Measurements from ENCODE around the gene CCDC188. TPM values are rescaled to one million over a fixed set of nuclear protein-coding genes. Genes with fewer than 3 reads are reported as not detected.

The CCDC188 gene
- total and polyA plus RNA-seq, 4 donors = 0.63 to 4.0 (median 1.4) TPM

- ATAC-seq (ENCODE audit: insufficient read depth, low FRiP score) (no peak), DNase-seq (no peak)
- WGBS, 2 donors = 65 to 66% methylated on average over 14 of the region's 14 CpGs
- no peak for TF ChIP-seq CTCF (IDR thresholded peaks at IDR 0.05; ENCODE audit: control extremely low read depth, extremely low read depth)
- H3K27me3 ChIP-seq (ENCODE audit: control insufficient read depth in 3 of 3, insufficient read depth in 3 of 3, low read length in 2 of 3) = no peaks in the 10 kb centered on the region
- H3K27ac ChIP-seq (ENCODE audit: low read depth in 1 of 2, low read length in 1 of 2) = no peak overlapping the region
- no peak overlapping the region for H3K4me3 ChIP-seq
- H3K9me3 ChIP-seq (ENCODE audit: control insufficient read depth in 4 of 4, insufficient read depth in 3 of 4, low read length in 3 of 4) = no peaks in the 10 kb centered on the region
- H3K9ac ChIP-seq (ENCODE audit: insufficient read depth in 1 of 2, low read length in 2 of 2) = no peak overlapping the region
- peaks cover 7 to 79% (median 29%) of the 10 kb centered on the region in 4 donors for H3K36me3 ChIP-seq (ENCODE audit: control insufficient read depth in 4 of 4, insufficient read depth in 4 of 4, low read length in 4 of 4)
- H3K4me1 ChIP-seq (ENCODE audit: control insufficient read depth in 5 of 5, insufficient read depth in 5 of 5, low read length in 5 of 5) = peaks cover 0 to 7% (median 0%) of the 10 kb centered on the region in 5 donors
Observed at GRCh38 chr22:20111045-20111688, 39.7 kb downstream of the CCDC188 start.

DNA sequence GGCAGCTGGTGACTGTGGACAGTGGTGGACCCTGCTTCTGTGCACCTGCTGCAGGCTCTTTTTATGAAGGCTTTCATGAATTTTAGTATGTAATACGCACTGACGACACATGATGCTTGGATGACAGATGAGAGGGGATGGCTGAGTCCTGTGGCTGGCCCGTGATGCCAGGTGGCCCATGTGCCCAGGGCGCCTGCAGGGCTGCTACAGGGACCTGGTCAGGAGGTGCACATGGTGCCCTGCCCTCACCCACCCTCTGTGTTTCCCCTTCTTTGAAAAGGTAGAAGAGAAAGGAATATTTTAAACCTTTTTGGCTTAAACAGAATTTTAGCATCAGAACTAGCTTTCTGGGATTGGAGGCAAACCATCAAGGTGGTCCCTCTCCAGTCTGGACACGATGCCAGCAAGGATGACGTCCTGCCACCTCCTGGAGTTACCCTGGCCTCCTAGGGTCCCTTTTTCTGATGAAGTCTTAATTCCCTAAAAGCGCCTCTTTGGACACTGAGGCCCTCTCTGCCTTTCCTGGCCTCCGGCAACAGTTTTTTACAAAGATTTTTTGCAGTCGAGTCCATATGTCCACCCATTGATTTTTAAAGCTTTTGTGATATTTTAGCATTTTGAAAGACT is 40.4 kb downstream of the CCDC188 start:
- DNase-seq = no peak
- Histone ChIP-seq H3K4me3 (no peak overlapping the region), H3K9ac (ENCODE audit: insufficient read depth in 1 of 2, low read length in 2 of 2) (no peak overlapping the region), H3K36me3 (ENCODE audit: control insufficient read depth in 4 of 4, insufficient read depth in 4 of 4, low read length in 4 of 4) (peaks cover 7 to 85% (median 30%) of the 10 kb centered on the region in 4 donors), H3K4me1 (ENCODE audit: control insufficient read depth in 5 of 5, insufficient read depth in 5 of 5, low read length in 5 of 5) (peaks cover 0 to under 1% (median 0%) of the 10 kb centered on the region in 5 donors), H3K27ac (ENCODE audit: low read depth in 1 of 2, low read length in 1 of 2) (no peak overlapping the region), H3K27me3 (ENCODE audit: control insufficient read depth in 3 of 3, insufficient read depth in 3 of 3, low read length in 2 of 3) (no peaks in the 10 kb centered on the region), H3K9me3 (ENCODE audit: control insufficient read depth in 4 of 4, insufficient read depth in 3 of 4, low read length in 3 of 4) (no peaks in the 10 kb centered on the region)
- 92 to 93% methylated on average over 9 of the region's 9 CpGs for WGBS, 2 donors
- ATAC-seq (ENCODE audit: insufficient read depth, low FRiP score) = no peak
- no peak for TF ChIP-seq CTCF (IDR thresholded peaks at IDR 0.05; ENCODE audit: control extremely low read depth, extremely low read depth)

DNA sequence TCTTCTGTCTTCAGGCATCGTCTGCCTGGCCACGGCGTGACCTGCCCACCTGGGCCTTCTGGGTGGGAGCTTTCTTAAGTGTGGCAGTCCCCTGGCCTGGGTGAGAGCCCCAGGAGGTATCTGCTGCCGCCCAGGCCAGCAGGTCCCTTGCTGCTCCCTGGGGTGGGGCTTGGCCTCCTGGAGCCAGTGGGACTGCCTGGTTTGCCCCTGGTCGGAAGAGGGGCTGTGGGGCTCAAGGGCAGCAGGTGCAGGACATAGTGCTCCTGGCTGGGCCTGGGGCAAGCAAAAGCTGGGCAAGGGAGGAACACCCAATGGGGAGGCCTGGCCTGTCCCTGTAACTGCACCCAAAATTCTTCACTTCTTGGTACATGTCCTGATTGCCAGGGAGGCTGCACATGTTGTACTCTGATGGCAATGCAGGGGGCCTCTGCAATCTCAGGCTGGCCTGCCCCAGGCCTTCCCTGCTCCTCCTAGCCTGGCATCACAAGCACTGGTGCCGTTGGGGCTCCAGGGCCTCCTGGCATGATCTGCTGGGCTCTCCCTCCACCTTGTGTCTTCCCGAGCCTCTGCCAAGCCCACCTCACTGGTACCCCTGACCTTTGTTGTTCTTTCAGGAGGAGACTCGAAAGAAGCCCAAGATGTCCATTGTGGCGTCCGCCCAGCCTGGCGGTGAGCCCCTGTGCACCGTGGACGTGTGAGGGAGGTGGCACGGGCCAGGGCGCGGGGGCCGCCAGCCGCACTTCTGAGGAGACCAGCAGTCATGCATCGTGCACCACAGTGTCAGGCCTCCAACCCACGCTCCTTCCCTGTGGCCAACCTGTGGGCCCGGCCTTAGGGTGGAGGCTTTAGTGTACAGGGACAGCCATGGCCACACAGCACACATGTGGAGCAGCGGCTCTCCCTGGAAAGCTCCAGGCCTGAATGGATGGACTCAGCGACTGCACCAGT is 41.2 kb downstream of the CCDC188 start:
- ATAC-seq (ENCODE audit: insufficient read depth, low FRiP score) (no peak), DNase-seq (no peak)
- WGBS, 2 donors = 89 to 94% methylated on average over 23 of the region's 23 CpGs
- Histone ChIP-seq H3K4me3 (no peak overlapping the region), H3K27ac (ENCODE audit: low read depth in 1 of 2, low read length in 1 of 2) (no peak overlapping the region), H3K9me3 (ENCODE audit: control insufficient read depth in 4 of 4, insufficient read depth in 3 of 4, low read length in 3 of 4) (no peaks in the 10 kb centered on the region), H3K4me1 (ENCODE audit: control insufficient read depth in 5 of 5, insufficient read depth in 5 of 5, low read length in 5 of 5) (no peaks in the 10 kb centered on the region), H3K36me3 (ENCODE audit: control insufficient read depth in 4 of 4, insufficient read depth in 4 of 4, low read length in 4 of 4) (peaks cover 7 to 90% (median 34%) of the 10 kb centered on the region in 4 donors), H3K27me3 (ENCODE audit: control insufficient read depth in 3 of 3, insufficient read depth in 3 of 3, low read length in 2 of 3) (no peaks in the 10 kb centered on the region), H3K9ac (ENCODE audit: insufficient read depth in 1 of 2, low read length in 2 of 2) (no peak overlapping the region)
- no peak for TF ChIP-seq CTCF (IDR thresholded peaks at IDR 0.05; ENCODE audit: control extremely low read depth, extremely low read depth)
